Measurements from ENCODE around the gene KLHDC8B. TPM values are rescaled to one million over a fixed set of nuclear protein-coding genes. Genes with fewer than 3 reads are reported as not detected.

KLHDC8B gene
- total RNA-seq, 1 donor from 2014 or later = 35.1 TPM

DNA sequence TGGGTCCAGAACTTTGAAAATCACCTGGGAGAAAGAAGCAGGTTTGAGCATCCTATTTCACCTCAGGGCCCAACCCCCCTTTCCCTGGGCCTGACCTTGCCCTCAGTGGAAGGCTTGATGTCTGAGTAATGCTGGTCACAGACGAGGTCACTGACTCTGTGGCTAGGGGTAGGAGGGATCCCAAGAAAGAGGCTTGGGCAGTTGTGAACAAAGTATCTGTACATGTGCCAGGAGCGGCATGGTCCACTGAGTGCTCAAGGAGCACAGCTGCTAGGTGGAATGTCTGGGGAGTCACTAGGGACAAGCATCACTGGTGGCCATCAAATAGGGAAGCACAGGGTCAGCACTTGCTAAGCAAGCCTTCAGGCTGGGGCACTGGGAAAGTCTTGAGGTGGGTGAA, 12.6 kb upstream of the KLHDC8B start:
- no peak for DNase-seq (ENCODE audit: low spot score)

GRCh38 chr3:49161197-49161596, 10.2 kb upstream of the KLHDC8B start:
- no peak for DNase-seq (ENCODE audit: low spot score)

- no peak for DNase-seq (ENCODE audit: low spot score)
These were observed 9.4 kb upstream of the KLHDC8B start for GRCh38 chr3:49161808-49162530.

DNA sequence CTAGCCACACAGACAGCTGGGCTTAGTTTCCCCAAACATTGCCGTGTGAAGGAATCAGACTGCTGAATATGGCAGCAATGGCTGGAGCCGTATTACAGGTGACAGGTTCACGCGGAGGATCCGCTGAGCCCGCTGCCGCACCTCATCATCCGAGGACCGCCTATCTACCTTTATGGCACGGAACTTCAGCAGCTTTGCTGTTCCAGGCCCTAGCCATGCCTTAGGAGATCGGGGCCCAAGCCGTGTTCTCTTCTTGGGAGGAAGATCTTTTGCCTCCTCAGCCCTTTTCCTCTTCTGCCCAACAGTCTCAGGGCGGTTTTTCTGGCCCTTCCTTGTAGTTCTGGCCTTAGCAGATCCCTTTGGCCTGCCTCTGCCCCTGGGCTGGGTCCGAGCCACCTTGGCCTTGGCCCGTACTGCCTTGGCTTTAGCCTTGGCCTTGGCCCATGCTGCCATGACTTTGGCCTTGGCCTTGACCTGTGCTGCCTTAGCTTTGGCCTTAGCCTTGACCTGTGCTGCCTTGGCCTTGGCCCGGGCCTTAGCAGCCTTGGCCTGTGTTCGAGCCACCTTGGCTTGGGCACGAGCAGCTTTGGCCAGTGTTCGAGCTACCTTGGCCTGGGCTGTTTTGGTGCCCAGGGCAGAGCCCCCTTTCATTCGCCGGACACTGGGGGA, 8.5 kb upstream of the KLHDC8B start:
- DNase-seq (ENCODE audit: low spot score) = no peak

- no peak for DNase-seq (ENCODE audit: low spot score)
These were observed 7.8 kb upstream of the KLHDC8B start for GRCh38 chr3:49163609-49164008.

DNA sequence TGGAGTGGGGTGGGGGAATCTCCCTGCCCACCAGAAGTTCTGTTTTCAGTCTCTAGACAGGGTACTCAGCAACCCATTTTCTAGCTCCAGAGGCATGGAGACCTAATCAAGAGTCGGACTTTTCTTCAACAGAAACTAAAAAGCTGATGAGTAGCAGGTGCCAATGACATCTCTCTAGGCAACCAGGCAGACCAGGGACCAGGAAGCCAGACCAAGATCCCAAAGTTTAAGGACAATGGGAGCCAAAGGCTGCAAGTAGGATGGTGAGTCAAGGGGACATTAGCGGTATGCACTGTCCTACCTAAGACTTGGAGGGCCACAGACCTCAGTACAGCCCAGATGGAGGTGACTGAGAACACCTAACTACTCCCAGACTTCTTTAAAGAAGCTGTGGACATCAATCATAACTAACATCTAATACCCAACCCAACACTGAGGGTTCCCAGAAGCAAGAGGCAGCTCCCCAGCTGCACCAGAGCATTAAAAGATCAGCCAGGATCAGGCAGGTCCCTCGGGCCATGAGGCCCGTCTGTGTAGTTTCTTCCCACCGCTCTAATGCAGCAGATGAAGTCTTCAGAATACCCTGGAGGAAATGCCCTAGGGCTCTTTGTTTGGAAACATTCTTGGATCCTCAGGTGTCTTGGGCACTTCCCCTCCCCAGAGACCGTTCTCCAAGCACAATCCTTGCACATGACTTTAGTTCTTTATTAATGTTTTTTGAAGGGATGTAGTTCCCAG, 6.2 kb upstream of the KLHDC8B start:
- no peak for DNase-seq (ENCODE audit: low spot score)

GRCh38 chr3:49165771-49166751, 5.3 kb upstream of the KLHDC8B start, which contains the start of gene CCDC71:
CCDC71 (minus strand) TSS chr3:49166331; CDS start chr3:49164208, 2,123 bp downstream.
- peak; percentile 69 for DNase-seq (ENCODE audit: low spot score)

DNA sequence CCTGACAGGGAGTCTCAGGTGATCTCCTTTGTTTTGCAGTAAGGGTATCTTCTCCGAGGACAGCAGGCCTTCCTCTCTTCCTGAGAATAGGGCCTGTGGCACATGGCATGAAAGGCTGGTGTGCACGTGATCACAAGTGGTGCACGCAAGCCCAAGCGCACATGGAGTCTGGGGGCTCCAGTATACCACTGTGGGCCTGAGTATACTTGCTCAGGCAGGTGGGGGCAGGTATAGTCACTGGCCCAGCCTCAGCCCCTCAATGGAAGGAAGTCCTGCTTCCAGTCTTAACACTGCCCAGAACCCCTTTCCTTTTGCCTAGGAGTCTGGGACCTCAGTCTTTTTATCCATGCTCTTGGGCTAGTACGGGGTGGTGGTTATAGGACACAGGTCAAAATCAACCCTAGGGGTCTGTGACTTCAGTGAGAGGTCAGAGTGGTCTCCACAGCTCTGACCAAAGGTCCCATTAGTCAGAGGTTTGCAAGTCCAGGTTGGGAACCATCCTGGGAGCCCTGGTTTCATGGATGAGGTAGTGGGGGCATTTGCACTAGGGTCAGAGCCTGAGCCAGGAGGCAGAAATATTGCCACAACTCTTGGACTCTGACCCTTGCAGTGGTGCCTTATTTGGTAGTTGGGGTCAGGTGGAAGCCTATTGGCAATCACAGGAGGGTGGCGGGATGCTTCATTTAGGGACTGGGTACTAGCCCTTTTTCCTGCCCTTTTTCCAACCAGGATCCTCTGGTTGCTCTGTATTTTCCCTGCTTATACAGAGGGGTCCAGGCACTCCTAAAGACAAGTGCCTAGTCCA, 4.4 kb upstream of the KLHDC8B start:
- no peak for DNase-seq (ENCODE audit: low spot score)

GRCh38 chr3:49170744-49171118, 667 bp upstream of the KLHDC8B start:
- no peak for DNase-seq (ENCODE audit: low spot score)

- no peak for DNase-seq (ENCODE audit: low spot score)
These were observed 540 bp downstream of the KLHDC8B start for GRCh38 chr3:49171775-49172500.

- DNase-seq (ENCODE audit: low spot score) = no peak
These were observed 1.2 kb downstream of the KLHDC8B start for GRCh38 chr3:49172551-49173041.

DNA sequence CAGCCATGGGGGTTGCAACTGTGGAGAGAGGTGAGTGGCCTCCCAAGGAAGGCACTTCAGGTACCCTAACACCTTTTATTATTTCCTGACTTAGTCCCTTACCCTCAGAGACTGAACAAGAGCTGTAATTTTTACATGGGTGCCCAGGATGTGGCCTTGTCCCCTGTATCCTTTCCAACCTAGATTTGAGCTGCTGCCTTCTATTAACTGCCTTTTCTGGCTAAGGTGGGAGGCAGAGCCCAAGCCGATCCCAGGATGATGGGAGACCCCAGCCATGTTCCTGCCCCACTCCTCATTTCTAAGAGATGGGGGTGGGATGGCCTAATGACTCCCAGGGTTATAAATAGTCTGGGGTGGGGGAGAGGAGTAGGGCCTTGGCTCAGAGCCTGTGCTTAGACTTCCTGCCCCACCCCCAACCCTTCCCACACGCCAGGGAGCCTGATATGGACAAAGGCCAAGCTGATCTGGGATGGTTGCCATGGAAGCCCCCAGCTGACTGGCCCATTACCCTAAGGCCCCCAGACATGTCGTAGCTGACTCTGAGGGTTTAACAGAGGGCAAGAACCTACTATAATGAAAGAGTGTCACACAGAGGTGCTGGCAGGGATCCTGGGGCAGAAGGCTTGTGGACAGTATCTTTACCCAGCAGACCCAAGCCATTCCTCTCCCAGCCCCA, 1.9 kb downstream of the KLHDC8B start:
- DNase-seq (ENCODE audit: low spot score) = peak; percentile 19

DNA sequence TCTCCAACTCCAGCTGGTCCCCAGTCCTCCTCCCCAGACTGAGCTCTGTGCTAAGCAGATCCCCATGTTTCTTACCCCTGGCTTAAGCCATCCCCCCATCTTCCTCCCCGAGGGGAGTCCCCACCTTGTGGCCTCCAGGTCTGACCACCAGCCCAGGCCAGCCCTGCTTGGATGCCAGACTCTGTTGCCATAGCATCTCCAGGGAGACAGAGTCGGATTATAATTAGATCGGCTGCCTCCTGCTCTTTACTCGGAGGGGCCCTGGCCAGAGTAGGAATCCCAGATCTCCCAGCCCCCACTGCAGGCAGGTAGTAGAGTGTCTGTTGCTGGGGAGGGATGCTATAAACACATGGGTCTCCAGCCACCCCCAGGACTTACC, 2.4 kb downstream of the KLHDC8B start:
- no peak for DNase-seq (ENCODE audit: low spot score)

- no peak for DNase-seq (ENCODE audit: low spot score)
These were observed 3.1 kb downstream of the KLHDC8B start for GRCh38 chr3:49174397-49174985.

DNA sequence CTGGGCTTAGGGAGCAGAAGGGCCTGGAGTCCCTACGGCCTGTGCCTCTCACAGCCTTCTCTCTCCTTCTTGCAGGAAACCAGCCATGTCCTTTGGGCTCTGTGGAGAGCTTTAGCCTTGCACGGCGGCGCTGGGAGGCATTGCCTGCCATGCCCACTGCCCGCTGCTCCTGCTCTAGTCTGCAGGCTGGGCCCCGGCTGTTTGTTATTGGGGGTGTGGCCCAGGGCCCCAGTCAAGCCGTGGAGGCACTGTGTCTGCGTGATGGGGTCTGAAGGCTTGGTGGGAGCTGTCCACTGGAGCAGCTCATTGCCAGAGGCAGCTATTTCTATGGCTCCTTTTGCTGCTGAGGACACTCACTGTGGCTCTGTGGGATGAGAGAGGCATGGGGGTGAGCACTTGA, 4.1 kb downstream of the KLHDC8B start:
- no peak for DNase-seq (ENCODE audit: low spot score)

DNA sequence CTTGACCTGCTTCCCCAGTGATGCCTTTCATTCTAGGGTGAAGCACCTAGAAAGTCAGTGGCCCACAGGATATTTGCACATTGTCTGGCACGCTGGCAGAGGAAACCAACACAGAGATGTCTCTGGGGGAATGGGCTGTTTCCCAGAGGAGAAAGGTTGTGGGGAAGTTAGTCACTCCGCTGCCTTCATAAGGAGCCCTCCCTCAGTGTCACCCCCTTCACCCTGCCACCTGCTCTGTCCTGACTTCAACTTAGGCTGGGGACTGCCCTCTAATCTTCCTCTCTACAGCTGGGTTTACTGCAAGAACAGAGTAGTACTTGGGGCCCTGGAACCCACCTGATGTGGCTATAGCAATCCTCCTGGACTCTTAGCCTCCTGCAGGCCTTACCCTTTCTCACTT, 5.7 kb downstream of the KLHDC8B start:
- DNase-seq (ENCODE audit: low spot score) = no peak

DNA sequence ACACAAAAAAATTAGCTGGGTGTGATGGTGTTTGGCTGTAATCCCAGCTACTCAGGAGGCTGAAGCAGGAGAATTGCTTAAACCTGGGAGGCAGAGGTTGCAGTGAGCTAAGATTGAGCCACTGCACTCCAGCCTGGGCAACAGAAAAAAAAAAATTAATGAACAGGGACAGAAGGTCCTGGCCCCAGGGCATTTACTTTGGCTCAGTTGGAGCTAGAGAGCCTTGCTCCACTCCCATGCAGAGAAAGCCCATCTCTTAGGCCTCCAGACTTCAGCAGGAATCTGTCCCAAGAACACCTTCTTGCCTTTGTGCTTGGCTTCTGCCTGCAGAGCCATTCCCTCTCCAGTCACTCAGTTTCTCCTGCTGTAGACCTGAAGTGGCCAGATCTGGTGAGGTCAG, 8.7 kb downstream of the KLHDC8B start:
- no peak for DNase-seq (ENCODE audit: low spot score)

DNA sequence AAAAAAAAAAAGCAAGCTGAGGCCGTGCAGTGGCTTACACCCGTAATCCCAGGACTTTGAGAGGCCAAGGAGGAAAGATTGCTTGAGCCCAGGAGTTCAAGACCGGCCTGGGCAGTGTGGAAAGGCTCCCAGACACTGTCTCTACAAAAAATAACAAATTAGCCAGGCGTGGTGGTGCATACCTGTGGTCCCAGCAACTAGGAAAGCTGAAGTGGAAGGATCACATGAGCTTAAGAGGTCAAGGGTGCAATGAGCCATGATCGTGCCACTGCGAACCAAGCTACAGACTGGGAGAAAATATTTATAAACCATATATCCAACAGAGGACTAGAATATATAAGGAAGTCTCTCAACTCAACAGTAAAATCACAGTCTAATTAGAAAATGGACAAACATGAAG, 10.0 kb downstream of the KLHDC8B start:
- no peak for DNase-seq (ENCODE audit: low spot score)

- DNase-seq (ENCODE audit: low spot score) = no peak
These were observed 11.3 kb downstream of the KLHDC8B start for GRCh38 chr3:49182682-49183081.
